SH-SY5Y (cell line): Measurements from ENCODE around the gene OR5D18.

Experiments
- GATA2 ChIP-seq: IDR thresholded peaks from 2 replicates; pipeline ENCODE4 v1.6.1; 2011; ENCODE audit warnings: mild to moderate bottlenecking, low read depth, low read length
- GATA3 ChIP-seq: IDR thresholded peaks from 2 replicates; pipeline ENCODE4 v1.6.1; 2011; ENCODE audit warnings: low read depth, mild to moderate bottlenecking, low read length, moderate library complexity

DNA sequence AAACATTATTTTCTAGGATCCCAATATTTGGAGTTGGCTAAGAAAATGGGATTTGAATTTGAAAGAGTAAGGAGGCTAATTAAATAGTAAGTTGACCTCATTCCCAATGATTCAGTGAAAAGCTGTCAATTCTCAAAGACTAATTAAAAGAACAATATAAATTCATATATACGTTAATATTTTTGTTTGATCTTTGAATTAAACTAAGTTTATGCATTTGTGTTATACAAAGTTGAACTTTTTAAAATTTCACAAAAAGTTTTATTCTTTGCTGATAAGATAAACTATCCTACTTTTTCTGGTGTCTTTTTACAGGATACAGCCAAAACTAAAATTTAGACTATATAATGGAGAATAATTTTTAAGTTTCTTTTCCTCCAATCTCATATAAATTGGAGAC is 8.4 kb upstream of the OR5D18 start, which contains the start of gene OR5L1:
- no peak for TF ChIP-seq GATA3
- TF ChIP-seq GATA2, result no peak
